BE2C (cell line): Measurements from ENCODE around the gene ZP1.

Experiments
- DNase-seq: peaks from one replicate; pipeline ENCODE4 v3.0.0-alpha.2; 2020
- H3K27me3 ChIP-seq: fragments of 250-450 bp; sonication (Bioruptor Pico); 2 replicates; pipeline ENCODE4 v1.5.1; 2020; ENCODE audit warnings: mild to moderate bottlenecking
- H3K36me3 ChIP-seq: fragments of 250-450 bp; sonication (Bioruptor Pico); 2 replicates; pipeline ENCODE4 v1.5.1; 2020; ENCODE audit warnings: mild to moderate bottlenecking
- H3K4me1 ChIP-seq: fragments of 250-450 bp; sonication (Bioruptor Pico); 2 replicates; pipeline ENCODE4 v1.5.1; 2020
- H3K4me3 ChIP-seq: 2 replicates; pipeline ENCODE4 v1.5.1; 2011; ENCODE audit warnings: low read depth, low read length
- H3K9me3 ChIP-seq: fragments of 250-450 bp; sonication (Bioruptor Pico); 2 replicates; pipeline ENCODE4 v1.5.1; 2020
- CTCF ChIP-seq: IDR thresholded peaks from 2 replicates; pipeline ENCODE4 v1.5.1; 2012; ENCODE audit warnings: mild to moderate bottlenecking, low read depth, low read length

Gene ZP1

GRCh38 chr11:60871378-60872061, 4.2 kb downstream of the ZP1 start:
- Histone ChIP-seq H3K27me3 (no peaks in the 10 kb centered on the region), H3K36me3 (no peaks in the 10 kb centered on the region), H3K4me3 (no peak overlapping the region), H3K9me3 (no peaks in the 10 kb centered on the region), H3K4me1 (no peaks in the 10 kb centered on the region)
- no peak for DNase-seq
- TF ChIP-seq CTCF = no peak

GRCh38 chr11:60872124-60872960, 5.0 kb downstream of the ZP1 start:
- Histone ChIP-seq H3K4me3 (no peak overlapping the region), H3K27me3 (no peaks in the 10 kb centered on the region), H3K36me3 (no peaks in the 10 kb centered on the region), H3K9me3 (no peaks in the 10 kb centered on the region), H3K4me1 (no peaks in the 10 kb centered on the region)
- no peak for TF ChIP-seq CTCF
- no peak for DNase-seq

- Histone ChIP-seq H3K27me3 (no peaks in the 10 kb centered on the region), H3K4me3 (no peak overlapping the region), H3K9me3 (no peaks in the 10 kb centered on the region), H3K4me1 (no peaks in the 10 kb centered on the region), H3K36me3 (no peaks in the 10 kb centered on the region)
- no peak for DNase-seq
- TF ChIP-seq CTCF = no peak
Measured at GRCh38 chr11:60872961-60873524, 5.7 kb downstream of the ZP1 start.

GRCh38 chr11:60873533-60873932, 6.2 kb downstream of the ZP1 start:
- H3K27me3 ChIP-seq = no peaks in the 10 kb centered on the region
- no peaks in the 10 kb centered on the region for H3K4me1 ChIP-seq
- no peak for TF ChIP-seq CTCF
- no peaks in the 10 kb centered on the region for H3K9me3 ChIP-seq
- DNase-seq = no peak
- no peak overlapping the region for H3K4me3 ChIP-seq
- H3K36me3 ChIP-seq = no peaks in the 10 kb centered on the region

- TF ChIP-seq CTCF = no peak
- Histone ChIP-seq H3K4me1 (no peaks in the 10 kb centered on the region), H3K9me3 (no peaks in the 10 kb centered on the region), H3K4me3 (no peak overlapping the region), H3K27me3 (no peaks in the 10 kb centered on the region), H3K36me3 (no peaks in the 10 kb centered on the region)
- no peak for DNase-seq
Measured at GRCh38 chr11:60874421-60875365, 7.4 kb downstream of the ZP1 start.
